ENCODE measurements around the gene RASGEF1C.
A peak's percentile ranks its signal among the peaks of the same experiment; 100 is the strongest.

The RASGEF1C gene

GRCh38 chr5:180157866-180158265 lies 51.1 kb downstream of the RASGEF1C start:
- no peak for DNase-seq

- no peak for DNase-seq
Measured at GRCh38 chr5:180156141-180156540, 52.9 kb downstream of the RASGEF1C start.

GRCh38 chr5:180155365-180155926 lies 53.6 kb downstream of the RASGEF1C start:
- no peak for DNase-seq

GRCh38 chr5:180154821-180155364 lies 54.1 kb downstream of the RASGEF1C start:
- no peak for DNase-seq

- no peak for DNase-seq
Measured at GRCh38 chr5:180153991-180154390, 55.0 kb downstream of the RASGEF1C start.

GRCh38 chr5:180153099-180153498 lies 55.9 kb downstream of the RASGEF1C start:
- no peak for DNase-seq

- DNase-seq, result no peak
Measured at GRCh38 chr5:180143656-180144364, 65.2 kb downstream of the RASGEF1C start.

GRCh38 chr5:180142824-180143610 lies 66.0 kb downstream of the RASGEF1C start:
- DNase-seq, result peak; percentile 43

GRCh38 chr5:180142021-180142765 lies 66.8 kb downstream of the RASGEF1C start:
- DNase-seq, result peak; percentile 41

GRCh38 chr5:180141068-180141660 lies 67.8 kb downstream of the RASGEF1C start:
- DNase-seq, result peak; percentile 42

- DNase-seq, result peak; percentile 51
Measured at GRCh38 chr5:180140571-180140970, 68.4 kb downstream of the RASGEF1C start.

GRCh38 chr5:180140079-180140554 lies 68.9 kb downstream of the RASGEF1C start:
- DNase-seq, result peak; percentile 32

- peak; percentile 48 for DNase-seq
Measured at GRCh38 chr5:180139731-180140055, 69.3 kb downstream of the RASGEF1C start.

- DNase-seq, result peak; percentile 41
Measured at GRCh38 chr5:180138976-180139730, 69.9 kb downstream of the RASGEF1C start.

- no peak for DNase-seq
Measured at GRCh38 chr5:180138214-180138975, 70.6 kb downstream of the RASGEF1C start.

GRCh38 chr5:180137401-180138213 lies 71.4 kb downstream of the RASGEF1C start:
- peak; percentile 29 for DNase-seq

- peak; percentile 33 for DNase-seq
Measured at GRCh38 chr5:180136630-180137381, 72.2 kb downstream of the RASGEF1C start.

GRCh38 chr5:180135967-180136629 lies 72.9 kb downstream of the RASGEF1C start:
- DNase-seq, result peak; percentile 37

Data from islet precursor cell (in vitro differentiated cells).